Liver (tissue), 9 donors: Measurements from ENCODE around the gene OPHN1. TPM values are rescaled to one million over a fixed set of nuclear protein-coding genes. Genes with fewer than 3 reads are reported as not detected.

Experiments
- DNase-seq: peaks from one replicate; pipeline ENCODE4 v3.0.0-alpha.2; 2017; ENCODE audit warnings: low spot score
- H3K27ac ChIP-seq, 2 donors: one replicate each; pipeline ENCODE4 v1.7.0; 2013; ENCODE audit warnings: inconsistent platforms in 2 of 2, low read length in 2 of 2, control low read depth in 1 of 2, low read depth in 1 of 2, mild to moderate bottlenecking in 1 of 2
- H3K27me3 ChIP-seq, 4 donors: one replicate each; pipeline versions ENCODE4 v1.6.1 to v1.7.0; 2013; ENCODE audit warnings: low read length in 3 of 4, inconsistent platforms in 1 of 4, mild to moderate bottlenecking in 1 of 4, moderate library complexity in 1 of 4; ENCODE audit not compliant: control insufficient read depth in 4 of 4, insufficient read depth in 4 of 4
- H3K36me3 ChIP-seq, 4 donors: one replicate each; pipeline versions ENCODE4 v1.6.1 to v1.7.0; 2013; ENCODE audit warnings: low read length in 3 of 4, mild to moderate bottlenecking in 3 of 4, low read depth in 1 of 4, moderate library complexity in 1 of 4; ENCODE audit not compliant: control insufficient read depth in 4 of 4, insufficient read depth in 3 of 4
- H3K4me1 ChIP-seq, 4 donors: one replicate each; pipeline versions ENCODE4 v1.6.1 to v1.7.0; 2013; ENCODE audit warnings: low read length in 3 of 4, mild to moderate bottlenecking in 3 of 4, moderate library complexity in 1 of 4; ENCODE audit not compliant: control insufficient read depth in 4 of 4, insufficient read depth in 4 of 4
- H3K4me3 ChIP-seq, 3 donors: one replicate each; pipeline versions ENCODE4 v1.6.1 to v1.7.0; 2013; ENCODE audit warnings: low read length in 3 of 3, control low read depth in 1 of 3, low read depth in 1 of 3, mild to moderate bottlenecking in 1 of 3
- H3K9ac ChIP-seq, 2 donors: one replicate each; pipeline ENCODE4 v1.7.0; 2013; ENCODE audit warnings: low read length in 2 of 2, mild to moderate bottlenecking in 2 of 2, moderate library complexity in 2 of 2, control low read depth in 1 of 2, low read depth in 1 of 2
- H3K9me3 ChIP-seq, 4 donors: one replicate each; pipeline versions ENCODE4 v1.6.1 to v1.7.0; 2013; ENCODE audit warnings: low read length in 3 of 4; ENCODE audit not compliant: control insufficient read depth in 4 of 4
- EGR1 ChIP-seq, 2 donors: IDR thresholded peaks; 2 replicates each; pipeline ENCODE4 v1.6.1; 2016 to 2018; ENCODE audit warnings: antibody characterized with exemption in 2 of 2, low read depth in 2 of 2
- FOXA1 ChIP-seq: IDR thresholded peaks from 2 replicates; pipeline ENCODE4 v1.6.1; 2016; ENCODE audit warnings: antibody characterized with exemption
- GABPA ChIP-seq, 2 donors: IDR thresholded peaks in 1 of 2; conservative IDR thresholded peaks in 1 of 2; 2 replicates each; pipeline ENCODE4 v1.6.1; 2016; ENCODE audit warnings: antibody characterized with exemption in 2 of 2, mild to moderate bottlenecking in 1 of 2, moderate library complexity in 1 of 2
- HNF4G ChIP-seq: IDR thresholded peaks from 2 replicates; pipeline ENCODE4 v1.6.1; 2016; ENCODE audit warnings: antibody characterized with exemption
- JUND ChIP-seq, 2 donors: IDR thresholded peaks; 2 replicates each; pipeline ENCODE4 v1.6.1; 2016; ENCODE audit warnings: antibody characterized with exemption in 2 of 2
- RAD21 ChIP-seq, 2 donors: IDR thresholded peaks; 2 replicates each; pipeline ENCODE4 v1.6.1; 2016; ENCODE audit warnings: antibody characterized with exemption in 2 of 2, mild to moderate bottlenecking in 2 of 2
- SP1 ChIP-seq: IDR thresholded peaks from 2 replicates; pipeline ENCODE4 v1.6.1; 2018; ENCODE audit warnings: antibody characterized with exemption, mild to moderate bottlenecking
- YY1 ChIP-seq: IDR thresholded peaks from 2 replicates; pipeline ENCODE4 v1.6.1; 2016; ENCODE audit warnings: antibody characterized with exemption, mild to moderate bottlenecking
- WGBS: extraction: QIAGEN DNeasy Blood & Tissue Kit; methylation state at CpG from one replicate; pipeline ENCODE4 v1.1.7; 2013; 5-methylcytosine and 5-hydroxymethylcytosine counted together
- polyA plus RNA-seq, 2 donors: library from polyadenylated mRNA; stranded (reverse) in 1 of 2; unstranded in 1 of 2; fragments of 200-250 nt in 1 of 2; fragments of >200 nt in 1 of 2; fragmentation: Nextera tagmentation in 1 of 2; extraction: Ambion mirVana in 1 of 2; gene quantifications; one replicate each; pipeline versions ENCODE4 v1.2.1 to v1.2.3, GENCODE V29; 2013 to 2015
- total RNA-seq, 2 donors: library from RNA; depleted of rRNA; stranded (reverse); fragments of >200 nt; gene quantifications; one replicate each; pipeline ENCODE4 v1.2.3, GENCODE V29; 2014
- TF ChIP-seq, protein P1 (sequence below): IDR thresholded peaks from 2 replicates; pipeline ENCODE4 v1.6.1; 2016; ENCODE audit warnings: antibody characterized with exemption
- TF ChIP-seq, protein P2 (sequence below): IDR thresholded peaks from 2 replicates; pipeline ENCODE4 v1.6.1; 2016; ENCODE audit warnings: antibody characterized with exemption, mild to moderate bottlenecking
- TF ChIP-seq, protein P3 (sequence below): IDR thresholded peaks from 2 replicates; pipeline ENCODE4 v1.6.1; 2016; ENCODE audit warnings: antibody characterized with exemption
- TF ChIP-seq, protein P4 (sequence below): fragments of 150-350 bp; IDR thresholded peaks from 2 replicates; pipeline ENCODE4 v1.5.1; 2017; ENCODE audit warnings: improper control_type of control experiment, low read depth, low read length; ENCODE audit not compliant: missing input control
- donor health status: healthy.
- donor health status: healthy.
- donor health status: healthy.
- donor health status: healthy.
- donor health status: healthy.

The OPHN1 gene
- total and polyA plus RNA-seq, 4 donors = 0.17 to 1.2 (median 0.60) TPM

DNA sequence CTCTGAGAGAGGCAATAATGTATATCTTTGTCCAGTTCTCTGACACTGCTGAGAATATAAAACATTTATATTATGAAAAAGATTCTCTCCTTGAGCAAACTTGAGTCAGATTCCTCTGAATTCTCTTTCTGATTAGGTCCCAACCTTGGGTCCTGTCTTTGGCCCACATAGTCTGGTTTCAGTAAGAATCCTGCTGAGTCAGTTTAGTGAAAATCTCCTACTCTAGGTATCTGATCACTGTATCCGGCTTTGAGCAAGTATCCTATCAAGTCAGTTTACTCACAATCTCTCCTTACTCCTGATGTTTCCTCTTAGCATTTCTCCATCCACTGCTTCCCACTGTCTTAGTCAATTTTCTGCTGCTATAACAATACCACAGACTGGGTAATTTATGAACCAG lies 253.9 kb downstream of the OPHN1 start (continued):
- TF ChIP-seq, protein P1, sequence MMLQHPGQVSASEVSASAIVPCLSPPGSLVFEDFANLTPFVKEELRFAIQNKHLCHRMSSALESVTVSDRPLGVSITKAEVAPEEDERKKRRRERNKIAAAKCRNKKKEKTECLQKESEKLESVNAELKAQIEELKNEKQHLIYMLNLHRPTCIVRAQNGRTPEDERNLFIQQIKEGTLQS = no peak
- no peak for TF ChIP-seq SP1
- TF ChIP-seq RAD21 (IDR thresholded peaks at IDR 0.05) = no peak

DNA sequence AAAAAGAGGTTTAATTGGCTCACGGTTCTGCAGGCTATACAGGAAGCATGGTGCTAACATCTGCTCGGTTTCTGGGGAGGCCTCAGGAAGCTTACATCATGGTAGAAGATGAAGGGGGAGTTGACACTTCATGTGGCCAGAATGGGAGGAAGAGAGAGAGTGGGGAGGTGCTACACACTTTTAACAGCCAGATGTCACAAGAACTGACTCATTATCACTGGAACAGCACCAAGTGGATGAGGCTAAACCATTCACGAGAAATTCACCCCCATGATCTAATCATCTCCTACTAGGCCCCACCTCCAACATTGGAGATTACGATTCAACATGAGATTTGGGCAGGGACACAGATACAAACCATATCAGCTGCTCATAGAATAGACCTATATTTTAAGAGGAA lies 255.8 kb downstream of the OPHN1 start:
- 70% methylated on average over 4 of the region's 4 CpGs for WGBS
- Histone ChIP-seq H3K9me3 (no peaks in the 10 kb centered on the region), H3K27ac (no peak overlapping the region), H3K9ac (no peak overlapping the region), H3K36me3 (no peaks in the 10 kb centered on the region), H3K4me1 (no peaks in the 10 kb centered on the region), H3K27me3 (no peaks in the 10 kb centered on the region), H3K4me3 (no peak overlapping the region)
- TF ChIP-seq RAD21 (IDR thresholded peaks at IDR 0.05) (no peak), EGR1 (IDR thresholded peaks at IDR 0.05; ENCODE audit: low read depth in 2 of 2) (no peak), YY1 (no peak), GABPA (IDR thresholded peaks at IDR 0.05 in 1 of 2, conservative IDR thresholded peaks at IDR 0.05 in 1 of 2) (no peak), HNF4G (no peak), JUND (IDR thresholded peaks at IDR 0.05) (no peak)
- TF ChIP-seq, protein P2, sequence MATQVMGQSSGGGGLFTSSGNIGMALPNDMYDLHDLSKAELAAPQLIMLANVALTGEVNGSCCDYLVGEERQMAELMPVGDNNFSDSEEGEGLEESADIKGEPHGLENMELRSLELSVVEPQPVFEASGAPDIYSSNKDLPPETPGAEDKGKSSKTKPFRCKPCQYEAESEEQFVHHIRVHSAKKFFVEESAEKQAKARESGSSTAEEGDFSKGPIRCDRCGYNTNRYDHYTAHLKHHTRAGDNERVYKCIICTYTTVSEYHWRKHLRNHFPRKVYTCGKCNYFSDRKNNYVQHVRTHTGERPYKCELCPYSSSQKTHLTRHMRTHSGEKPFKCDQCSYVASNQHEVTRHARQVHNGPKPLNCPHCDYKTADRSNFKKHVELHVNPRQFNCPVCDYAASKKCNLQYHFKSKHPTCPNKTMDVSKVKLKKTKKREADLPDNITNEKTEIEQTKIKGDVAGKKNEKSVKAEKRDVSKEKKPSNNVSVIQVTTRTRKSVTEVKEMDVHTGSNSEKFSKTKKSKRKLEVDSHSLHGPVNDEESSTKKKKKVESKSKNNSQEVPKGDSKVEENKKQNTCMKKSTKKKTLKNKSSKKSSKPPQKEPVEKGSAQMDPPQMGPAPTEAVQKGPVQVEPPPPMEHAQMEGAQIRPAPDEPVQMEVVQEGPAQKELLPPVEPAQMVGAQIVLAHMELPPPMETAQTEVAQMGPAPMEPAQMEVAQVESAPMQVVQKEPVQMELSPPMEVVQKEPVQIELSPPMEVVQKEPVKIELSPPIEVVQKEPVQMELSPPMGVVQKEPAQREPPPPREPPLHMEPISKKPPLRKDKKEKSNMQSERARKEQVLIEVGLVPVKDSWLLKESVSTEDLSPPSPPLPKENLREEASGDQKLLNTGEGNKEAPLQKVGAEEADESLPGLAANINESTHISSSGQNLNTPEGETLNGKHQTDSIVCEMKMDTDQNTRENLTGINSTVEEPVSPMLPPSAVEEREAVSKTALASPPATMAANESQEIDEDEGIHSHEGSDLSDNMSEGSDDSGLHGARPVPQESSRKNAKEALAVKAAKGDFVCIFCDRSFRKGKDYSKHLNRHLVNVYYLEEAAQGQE = no peak
- TF ChIP-seq, protein P1 = no peak
- DNase-seq = no peak

DNA sequence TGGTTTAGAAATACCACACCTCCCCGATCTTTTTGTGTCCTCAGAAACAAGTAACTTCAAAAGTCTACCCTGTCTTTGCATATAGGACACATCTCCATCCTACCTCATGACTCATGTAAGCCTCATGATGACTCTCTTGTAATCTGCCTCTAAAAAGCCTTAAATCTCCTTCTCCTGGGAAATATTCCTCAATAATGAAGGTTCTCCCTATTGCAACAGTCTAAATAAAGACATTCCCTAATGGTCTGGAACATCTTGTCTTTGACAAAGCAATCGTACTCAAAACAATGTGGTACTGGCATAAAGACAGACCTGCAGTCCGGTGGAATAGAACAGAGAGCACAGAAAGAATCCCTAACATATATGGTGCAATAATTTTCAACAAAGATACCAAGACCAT lies 257.7 kb downstream of the OPHN1 start:
- DNase-seq = no peak
- no peak overlapping the region for H3K9ac ChIP-seq
- no peak overlapping the region for H3K4me3 ChIP-seq
- no peaks in the 10 kb centered on the region for H3K36me3 ChIP-seq
- no peaks in the 10 kb centered on the region for H3K27me3 ChIP-seq
- TF ChIP-seq, protein P3, sequence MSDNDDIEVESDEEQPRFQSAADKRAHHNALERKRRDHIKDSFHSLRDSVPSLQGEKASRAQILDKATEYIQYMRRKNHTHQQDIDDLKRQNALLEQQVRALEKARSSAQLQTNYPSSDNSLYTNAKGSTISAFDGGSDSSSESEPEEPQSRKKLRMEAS = no peak
- TF ChIP-seq HNF4G = no peak
- TF ChIP-seq SP1 = no peak
- TF ChIP-seq FOXA1 = no peak
- no peak for TF ChIP-seq EGR1 (IDR thresholded peaks at IDR 0.05; ENCODE audit: low read depth in 2 of 2)
- no peak for TF ChIP-seq JUND (IDR thresholded peaks at IDR 0.05)
- no peak for TF ChIP-seq GABPA (IDR thresholded peaks at IDR 0.05 in 1 of 2, conservative IDR thresholded peaks at IDR 0.05 in 1 of 2)
- TF ChIP-seq, protein P2 = no peak
- TF ChIP-seq, protein P4, sequence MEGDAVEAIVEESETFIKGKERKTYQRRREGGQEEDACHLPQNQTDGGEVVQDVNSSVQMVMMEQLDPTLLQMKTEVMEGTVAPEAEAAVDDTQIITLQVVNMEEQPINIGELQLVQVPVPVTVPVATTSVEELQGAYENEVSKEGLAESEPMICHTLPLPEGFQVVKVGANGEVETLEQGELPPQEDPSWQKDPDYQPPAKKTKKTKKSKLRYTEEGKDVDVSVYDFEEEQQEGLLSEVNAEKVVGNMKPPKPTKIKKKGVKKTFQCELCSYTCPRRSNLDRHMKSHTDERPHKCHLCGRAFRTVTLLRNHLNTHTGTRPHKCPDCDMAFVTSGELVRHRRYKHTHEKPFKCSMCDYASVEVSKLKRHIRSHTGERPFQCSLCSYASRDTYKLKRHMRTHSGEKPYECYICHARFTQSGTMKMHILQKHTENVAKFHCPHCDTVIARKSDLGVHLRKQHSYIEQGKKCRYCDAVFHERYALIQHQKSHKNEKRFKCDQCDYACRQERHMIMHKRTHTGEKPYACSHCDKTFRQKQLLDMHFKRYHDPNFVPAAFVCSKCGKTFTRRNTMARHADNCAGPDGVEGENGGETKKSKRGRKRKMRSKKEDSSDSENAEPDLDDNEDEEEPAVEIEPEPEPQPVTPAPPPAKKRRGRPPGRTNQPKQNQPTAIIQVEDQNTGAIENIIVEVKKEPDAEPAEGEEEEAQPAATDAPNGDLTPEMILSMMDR = no peak
- 89% methylated on average over 3 of the region's 3 CpGs for WGBS
- no peaks in the 10 kb centered on the region for H3K9me3 ChIP-seq
- H3K27ac ChIP-seq = no peak overlapping the region
- H3K4me1 ChIP-seq = no peaks in the 10 kb centered on the region
